Body of pancreas (tissue), 4 donors: ENCODE results near the gene PNO1.

Source experiments
- CTCF ChIP-seq, 7 experiments: fragments of 450-650 bp in 4 of 7; fragments of 200-600 bp in 3 of 7; sonication (generic) in 3 of 7; IDR thresholded peaks; one replicate each; pipeline ENCODE4 v1.5.1; 2016 to 2019; ENCODE audit warnings: antibody characterized with exemption in 7 of 7
- POLR2A ChIP-seq, 3 donors: fragments of 450-650 bp; IDR thresholded peaks; one replicate each; pipeline ENCODE4 v1.6.1; 2016; ENCODE audit warnings: antibody characterized with exemption in 3 of 3, mild to moderate bottlenecking in 2 of 3

GRCh38 chr2:68126561-68126960, 31.1 kb upstream of the PNO1 start:
- TF ChIP-seq CTCF (IDR thresholded peaks at IDR 0.05) (no peak), POLR2A (IDR thresholded peaks at IDR 0.05) (no peak)
